Measurements from ENCODE around the gene PI4KA.
"Not testable (repeated sequence)": the region's sequence is repeated elsewhere in the genome, so short reads cannot be mapped to it uniquely, and the experiment has no call there.

The PI4KA gene

DNA sequence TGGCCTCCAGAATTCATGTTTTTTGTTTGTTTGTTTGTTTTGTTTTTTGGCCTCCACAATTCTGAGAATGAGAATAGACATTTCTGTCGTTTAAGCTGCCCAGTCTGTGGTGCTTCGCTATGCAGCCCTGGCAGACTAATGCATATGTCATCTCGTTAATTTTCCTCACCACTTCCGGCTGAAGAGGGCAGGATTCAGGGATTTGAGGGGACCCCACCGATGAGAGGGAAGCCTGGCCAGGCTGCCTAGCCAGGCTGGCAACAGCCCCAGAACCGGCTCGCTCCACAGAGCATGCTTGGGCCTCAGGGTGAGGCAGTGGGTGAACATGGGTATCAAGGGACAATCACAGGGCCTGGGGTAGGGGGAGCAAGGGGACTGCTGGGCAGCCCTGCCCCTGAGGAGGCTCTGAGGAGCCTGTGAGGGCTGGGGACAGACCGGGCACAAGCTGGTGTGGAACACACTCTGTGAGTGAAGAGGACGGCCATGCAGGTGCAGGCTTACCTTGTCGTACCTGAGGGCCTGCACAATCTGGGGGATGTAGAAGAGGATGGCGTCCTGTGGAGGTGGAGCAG lies 132.5 kb downstream of the PI4KA start:
- DNase-seq (ENCODE audit: low read depth in 2 of 2): no peak

DNA sequence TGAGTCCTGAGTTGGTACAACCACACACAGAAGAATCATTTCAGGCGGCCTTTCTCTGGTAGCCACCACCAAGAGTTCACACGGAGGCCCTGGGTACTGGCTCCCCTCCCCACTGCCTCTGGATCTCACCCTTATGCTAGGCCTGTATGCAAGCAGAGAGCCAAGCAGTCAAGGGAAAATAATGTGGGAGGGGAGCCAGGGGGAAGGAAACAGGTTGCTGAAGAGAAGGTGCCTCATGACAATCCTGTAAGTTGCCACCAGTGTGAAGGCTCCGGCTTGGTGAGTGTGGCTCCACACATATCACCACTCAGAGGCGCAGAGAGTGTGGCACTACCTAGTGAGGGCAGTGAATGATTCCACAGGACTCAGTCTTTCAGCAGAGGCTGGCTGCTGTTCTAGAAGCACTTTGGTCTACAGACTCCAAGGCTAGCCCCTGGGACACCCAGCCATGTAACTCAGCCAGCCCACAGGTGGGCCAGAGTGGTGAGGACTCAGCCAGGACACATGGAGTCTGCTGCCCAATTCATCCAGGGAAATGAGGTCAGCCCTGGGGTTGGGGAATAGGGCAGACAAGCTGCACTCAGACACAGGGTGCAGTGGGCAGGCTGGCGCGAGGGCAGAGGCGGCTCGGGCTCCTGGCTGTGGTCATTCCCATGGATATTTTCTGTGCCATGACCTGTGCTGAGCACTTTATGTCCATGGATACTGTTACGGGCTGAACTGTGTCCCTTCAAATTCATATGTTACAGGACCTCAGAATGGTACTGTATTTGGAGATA lies 133.7 kb downstream of the PI4KA start:
- DNase-seq (ENCODE audit: low read depth in 2 of 2): no peak

DNA sequence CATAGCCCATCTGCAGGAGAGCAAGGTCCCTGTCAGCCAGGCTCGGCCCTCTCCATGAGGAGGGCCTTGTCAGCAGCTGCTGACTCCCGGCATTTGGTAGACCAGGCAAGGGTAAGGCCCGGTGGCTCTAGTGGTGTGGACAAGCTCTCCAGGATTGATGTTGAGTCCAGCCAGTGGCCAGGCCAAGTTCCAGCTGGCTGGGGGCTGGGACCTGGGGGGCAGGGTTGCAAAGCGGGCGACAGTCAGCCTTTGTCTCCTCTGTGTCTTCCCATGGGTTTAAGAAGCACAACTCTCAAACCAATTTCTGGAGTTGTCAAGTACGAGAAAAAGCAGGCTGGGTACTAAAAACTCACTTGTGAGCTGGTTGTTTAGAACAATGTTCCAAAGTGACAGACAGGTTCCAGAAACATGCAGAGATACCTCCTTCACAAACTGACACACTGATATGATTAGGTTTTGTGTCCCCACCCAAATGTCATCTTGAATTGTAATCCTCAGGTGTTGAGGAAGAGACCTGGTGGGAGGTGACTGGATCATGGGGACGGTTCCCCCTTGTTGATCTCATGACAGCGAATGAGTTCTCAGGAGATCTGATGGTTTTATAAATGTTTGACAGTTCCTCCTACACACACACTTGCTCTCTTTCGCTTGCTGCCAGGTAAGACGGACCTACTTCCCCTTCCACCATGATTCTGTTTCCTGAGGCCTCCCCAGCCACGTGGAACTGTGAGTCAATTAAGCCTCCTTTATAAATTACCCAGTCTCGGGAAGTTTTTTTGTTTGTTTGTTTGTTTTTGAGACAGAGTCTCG lies 137.0 kb downstream of the PI4KA start:
- DNase-seq (ENCODE audit: low read depth in 2 of 2): no peak

DNA sequence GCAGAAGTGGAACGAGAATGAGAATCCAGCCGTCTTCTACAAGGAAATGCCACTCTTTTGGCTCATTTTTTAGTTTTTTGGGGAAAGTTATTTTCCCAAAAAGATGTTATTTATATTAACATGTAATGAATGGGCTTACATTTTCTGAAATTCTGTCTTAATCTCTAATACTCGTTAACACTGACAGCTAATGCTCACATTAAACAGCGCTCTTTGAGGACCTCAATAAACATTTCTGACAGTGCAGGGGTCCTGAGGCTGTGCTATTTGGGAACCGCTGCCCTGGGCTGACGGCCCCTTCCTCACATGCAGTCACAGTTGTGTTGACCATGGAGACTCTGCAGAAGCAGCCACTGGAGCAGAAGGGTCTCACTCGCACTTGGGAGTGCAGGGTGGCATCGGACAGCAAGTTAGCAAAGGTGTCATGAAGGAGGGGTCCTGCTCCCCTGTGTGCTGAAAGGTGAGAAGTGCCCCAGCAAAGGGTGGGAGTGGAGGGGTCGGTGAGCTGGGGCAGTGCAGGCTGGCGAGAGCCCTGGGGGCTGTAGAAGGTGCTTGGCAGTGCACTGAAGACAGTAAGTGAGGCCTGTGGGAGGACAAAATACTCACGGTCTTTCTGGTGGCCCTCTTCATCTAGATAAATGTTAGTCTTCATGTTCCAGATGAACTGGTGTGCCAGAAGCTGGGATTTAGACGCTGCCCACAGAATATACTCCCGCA lies 137.8 kb downstream of the PI4KA start:
- DNase-seq (ENCODE audit: low read depth in 2 of 2): no peak

DNA sequence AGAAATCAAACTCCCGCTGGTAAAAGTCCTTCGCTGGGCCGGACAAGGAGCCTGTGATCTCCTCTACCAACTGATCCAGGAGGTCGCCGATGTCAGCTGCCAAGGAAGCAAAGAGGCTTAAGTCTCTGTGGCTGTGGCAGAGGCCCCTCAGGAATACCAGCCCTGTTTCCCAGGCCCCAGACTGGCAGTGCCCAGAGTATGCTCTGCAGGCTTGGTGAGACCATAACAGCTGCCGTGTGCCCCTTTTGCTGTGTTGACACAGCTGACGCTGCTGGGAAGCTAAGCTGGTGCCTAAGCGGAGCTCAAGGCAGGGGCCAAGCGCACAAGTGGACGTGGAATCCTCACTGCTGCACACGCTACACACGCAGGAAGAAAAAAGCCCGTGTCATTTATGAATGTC lies 139.9 kb downstream of the PI4KA start:
- not testable (repeated sequence) for DNase-seq (ENCODE audit: low read depth in 2 of 2)

DNA sequence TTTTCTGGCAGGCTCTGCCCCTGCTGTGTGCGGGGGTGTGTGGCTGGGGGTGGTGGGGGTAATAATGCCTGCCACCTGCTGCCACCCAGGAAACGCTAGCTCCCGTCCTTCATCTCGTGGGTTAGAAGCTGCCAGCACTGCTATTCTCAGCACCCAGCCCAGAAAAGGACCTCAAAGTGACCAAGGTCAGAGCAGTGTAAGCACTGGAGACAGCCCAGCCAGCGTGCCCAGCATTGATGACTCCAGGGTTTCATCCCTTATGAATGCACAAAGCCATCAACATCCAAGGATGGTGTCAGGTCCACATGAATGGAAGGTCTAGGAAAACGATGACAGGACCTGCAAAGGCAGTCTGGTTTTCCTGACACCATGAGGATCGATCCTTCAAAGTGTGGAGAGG lies 140.6 kb downstream of the PI4KA start:
- DNase-seq (ENCODE audit: low read depth in 2 of 2): not testable (repeated sequence)

DNA sequence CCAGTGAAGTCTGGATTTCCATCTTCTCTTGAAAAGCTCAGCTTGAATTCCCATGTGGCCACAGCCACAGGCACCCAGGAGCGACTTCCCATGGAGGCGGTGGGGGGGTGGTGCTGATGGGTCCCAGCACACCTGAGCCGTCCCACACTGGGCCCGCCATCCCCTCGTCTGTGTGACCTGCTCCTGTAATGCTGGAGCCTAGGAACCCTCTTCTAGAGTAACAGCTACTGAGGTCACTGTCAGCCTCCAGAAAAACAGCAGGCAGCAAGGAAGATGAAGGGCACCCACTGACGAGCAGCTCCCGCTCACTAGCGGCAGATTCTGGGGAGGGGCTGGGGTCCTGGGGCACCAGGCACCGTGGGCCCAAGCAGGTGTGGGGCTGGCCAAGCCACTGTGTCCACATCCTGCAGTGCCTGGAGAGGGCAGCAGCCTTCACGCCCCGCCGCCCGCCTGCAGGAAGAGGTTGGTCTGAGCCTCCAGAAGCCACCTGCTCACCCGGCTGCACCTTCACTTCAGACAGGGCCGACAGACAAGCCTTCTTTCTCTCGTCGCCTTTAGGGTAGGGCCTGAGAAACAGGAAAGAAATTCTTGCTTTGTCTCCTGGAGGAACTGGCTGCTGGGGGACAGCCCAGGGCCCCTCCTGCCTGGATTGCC lies 141.3 kb downstream of the PI4KA start:
- not testable (repeated sequence) for DNase-seq (ENCODE audit: low read depth in 2 of 2)

DNA sequence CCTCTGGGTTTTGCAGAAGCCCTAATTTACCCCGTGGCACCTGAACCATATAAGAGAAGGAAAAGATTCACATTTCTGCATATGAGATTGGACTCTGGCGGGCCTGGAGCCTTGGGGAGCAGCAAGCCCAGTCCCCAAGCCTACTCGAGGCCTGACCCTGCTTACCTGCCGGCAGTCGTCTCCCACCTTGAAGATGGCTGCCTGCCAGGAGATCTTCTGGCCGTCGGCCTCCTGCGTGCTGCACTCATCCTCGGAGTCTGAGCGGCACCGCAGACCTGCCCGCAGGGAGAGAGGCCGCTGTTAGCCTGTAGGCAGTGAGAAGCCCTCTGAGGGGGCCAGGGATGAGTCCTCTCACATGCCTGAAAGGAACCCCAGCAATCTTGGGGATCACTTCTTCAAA lies 145.5 kb downstream of the PI4KA start:
- not testable (repeated sequence) for DNase-seq (ENCODE audit: low read depth in 2 of 2)

DNA sequence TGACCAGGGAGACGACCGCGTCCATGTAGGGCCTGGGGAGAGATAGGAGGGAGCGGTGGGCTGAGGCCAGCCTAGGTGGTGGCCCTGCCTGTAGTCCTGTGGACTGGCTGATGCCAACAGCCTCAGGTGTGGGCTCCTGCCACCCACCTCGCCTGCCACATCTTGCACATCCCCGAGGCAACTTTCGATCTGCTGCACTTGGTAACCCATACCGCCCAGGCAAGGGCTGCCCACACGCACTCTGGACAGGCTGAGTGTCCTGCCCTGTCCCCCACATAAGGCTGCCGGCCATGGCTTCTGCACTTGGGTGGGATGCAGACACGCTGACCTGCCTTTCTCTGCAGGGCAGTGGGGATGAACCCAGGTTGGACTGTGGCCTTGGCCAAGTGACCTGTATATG lies 148.6 kb downstream of the PI4KA start:
- not testable (repeated sequence) for DNase-seq (ENCODE audit: low read depth in 2 of 2)

DNA sequence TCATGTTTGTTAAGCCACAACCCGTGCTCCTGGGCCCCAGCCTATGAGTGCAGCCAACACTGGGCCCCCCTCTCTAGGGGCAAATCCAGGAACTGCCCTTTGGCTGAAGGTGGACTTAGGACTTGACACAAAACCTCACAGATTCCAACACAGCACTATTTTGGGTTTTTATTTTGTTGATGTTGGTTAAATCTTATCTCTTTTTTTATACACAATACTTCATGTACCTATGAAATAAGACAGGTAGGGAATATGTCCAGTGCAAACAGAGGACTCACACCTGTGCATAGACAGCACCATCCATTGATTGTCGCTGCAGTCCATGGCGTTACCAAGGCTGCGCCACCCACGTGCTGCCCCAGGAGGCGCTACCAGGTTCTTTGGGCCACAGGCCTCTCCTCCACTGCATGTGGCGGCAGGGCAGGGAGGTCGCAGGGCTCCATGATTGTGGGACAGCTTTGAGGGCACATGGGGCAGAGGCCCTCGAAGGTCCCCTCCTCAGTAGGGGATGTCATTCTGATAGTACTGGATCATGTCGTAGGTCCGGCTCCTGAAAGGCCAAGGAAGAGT lies 151.0 kb downstream of the PI4KA start:
- not testable (repeated sequence) for DNase-seq (ENCODE audit: low read depth in 2 of 2)

DNA sequence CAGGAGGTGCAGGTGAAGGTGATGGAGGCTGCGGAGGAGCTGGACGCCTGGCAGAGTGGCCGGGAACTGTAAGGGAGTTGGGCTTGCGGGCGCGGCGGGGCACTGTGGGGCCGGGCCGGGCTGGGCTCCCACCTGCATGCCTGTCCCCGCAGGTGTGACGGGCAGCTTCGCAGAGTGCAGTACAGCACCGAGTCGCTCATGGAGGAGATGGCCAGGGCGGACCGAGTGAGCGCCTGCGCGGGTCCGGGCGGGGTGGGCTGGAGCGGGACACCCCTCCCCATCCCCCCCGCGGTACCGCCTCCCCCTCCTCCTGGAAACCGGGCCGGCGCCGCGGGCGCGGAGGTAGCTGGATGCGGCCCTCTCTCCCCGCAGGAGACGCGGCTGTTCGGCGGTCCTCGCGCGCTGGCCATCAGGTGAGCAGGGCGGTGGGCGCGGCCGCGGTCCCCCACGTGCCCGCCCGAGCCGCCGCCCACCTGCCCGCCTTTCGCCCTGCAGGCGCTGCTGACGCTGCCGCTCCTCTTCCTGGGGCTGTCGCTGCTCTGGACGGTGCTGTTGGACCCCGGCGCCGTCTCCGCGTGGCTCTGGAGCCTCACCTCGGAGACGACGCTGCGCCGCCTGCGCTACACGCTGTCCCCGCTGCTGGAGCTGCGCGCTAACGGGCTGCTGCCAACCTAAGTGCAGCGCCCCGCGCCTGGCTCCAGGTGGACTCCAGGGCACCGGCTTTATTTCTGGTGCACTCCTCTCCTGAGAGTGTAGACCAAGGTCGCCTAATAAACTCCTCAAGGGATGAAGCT lies 154.6 kb downstream of the PI4KA start:
- not testable (repeated sequence) for DNase-seq (ENCODE audit: low read depth in 2 of 2)

DNA sequence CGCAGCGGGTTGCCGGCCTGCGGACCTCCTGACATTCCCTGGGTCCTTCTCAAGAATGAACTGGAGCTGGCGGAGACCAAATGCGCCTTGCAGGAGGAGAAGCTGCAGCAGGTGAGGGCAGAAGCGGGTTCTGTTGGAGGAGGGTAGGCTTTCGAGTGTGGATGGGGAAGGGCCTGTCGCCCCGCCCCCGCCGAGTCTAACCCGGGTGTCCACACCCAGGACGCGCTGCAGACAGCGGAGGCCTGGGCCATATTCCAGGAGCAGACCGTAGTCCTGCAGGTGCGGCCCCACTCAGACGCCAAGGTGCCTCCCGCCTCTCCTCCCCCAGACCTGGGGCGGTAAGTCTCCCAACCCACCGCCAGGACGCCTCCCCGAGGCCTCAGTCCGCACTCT lies 155.2 kb downstream of the PI4KA start:
- DNase-seq (ENCODE audit: low read depth in 2 of 2): peak in 1 of 2 donors; percentile 2

DNA sequence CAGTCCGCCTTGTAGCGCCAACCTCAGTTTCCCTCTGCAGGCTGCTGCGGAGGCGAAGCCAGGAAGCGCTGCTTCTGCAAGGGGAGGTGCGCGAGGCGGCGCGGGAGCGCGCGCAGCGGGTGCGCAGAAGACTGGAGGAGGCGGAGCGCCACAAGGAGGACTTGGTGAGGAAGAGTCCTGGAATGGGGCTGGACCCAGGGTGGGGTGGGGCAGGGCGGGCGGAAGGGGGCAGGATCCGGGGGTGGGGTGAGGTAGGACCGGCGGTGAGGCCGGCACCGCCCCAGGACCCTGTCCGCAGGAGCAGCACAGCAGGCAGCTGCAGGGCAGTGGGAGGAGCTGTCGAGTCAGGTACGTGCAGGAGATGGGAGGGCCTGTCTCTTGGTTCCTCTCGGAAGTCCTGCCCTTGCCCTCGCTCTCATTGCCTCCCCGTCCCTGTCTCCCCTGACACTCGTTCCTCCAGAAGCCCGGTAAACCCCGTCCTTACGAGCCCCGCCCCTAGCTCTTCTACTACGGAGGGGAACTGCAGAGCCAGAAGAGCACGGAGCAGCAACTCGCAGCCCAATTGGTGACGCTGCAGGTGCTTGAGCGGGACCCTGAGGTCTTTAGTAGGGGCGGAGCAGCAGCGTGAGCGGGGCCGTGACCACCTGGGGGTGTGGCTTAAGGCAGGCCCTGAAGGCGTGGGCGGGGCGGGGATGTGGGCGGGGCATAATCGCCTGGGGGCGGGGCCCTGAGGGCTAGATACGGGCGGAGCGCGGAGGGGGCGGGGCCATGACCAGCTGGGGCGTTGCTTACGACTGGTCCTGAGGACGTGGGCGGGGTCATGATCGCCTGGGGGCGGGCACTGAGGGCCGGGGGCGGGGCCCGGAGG lies 155.8 kb downstream of the PI4KA start:
- DNase-seq (ENCODE audit: low read depth in 2 of 2): peak; percentile 92 to 93

DNA sequence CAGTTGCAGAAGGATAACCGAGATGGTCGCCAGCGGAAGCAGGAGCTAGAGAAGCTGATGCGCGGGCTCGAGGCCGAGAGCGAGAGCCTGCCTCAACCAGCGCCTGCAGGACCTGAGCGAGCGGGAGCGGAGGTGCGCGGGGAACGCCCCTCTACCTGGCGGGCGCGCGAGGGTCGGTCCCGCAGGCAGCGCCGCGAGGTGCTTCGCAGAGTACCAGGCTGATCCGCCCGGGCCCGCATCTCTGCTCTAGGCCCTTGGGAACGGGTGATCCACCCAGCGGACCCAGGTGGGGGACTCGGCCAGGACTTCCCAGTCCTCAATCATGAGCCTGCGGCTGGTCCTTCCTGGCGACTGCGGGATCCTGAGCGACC lies 156.5 kb downstream of the PI4KA start:
- not testable (repeated sequence) for DNase-seq (ENCODE audit: low read depth in 2 of 2)

DNA sequence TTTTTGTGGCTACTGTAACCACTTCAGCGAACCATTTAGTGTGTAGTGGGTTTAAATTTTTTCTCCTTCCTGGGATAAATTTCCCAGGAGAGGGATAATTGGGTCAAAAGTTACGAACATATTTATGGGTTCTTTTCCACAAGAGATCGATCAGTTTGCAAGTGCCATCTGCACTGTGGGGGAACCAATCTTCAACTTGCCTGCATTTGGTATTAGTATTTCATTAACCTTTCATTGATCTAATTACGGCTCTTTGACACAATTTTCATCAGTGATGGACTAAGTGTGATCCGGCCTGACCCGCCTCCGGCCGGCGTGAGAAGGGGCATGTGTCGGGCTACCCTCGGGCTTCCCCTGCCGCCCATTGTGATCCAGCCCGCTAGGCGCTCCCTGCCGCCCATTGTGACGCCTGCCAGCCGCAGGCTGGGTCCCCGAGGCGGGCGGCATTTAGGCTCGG lies 156.9 kb downstream of the PI4KA start:
- not testable (repeated sequence) for DNase-seq (ENCODE audit: low read depth in 2 of 2)

DNA sequence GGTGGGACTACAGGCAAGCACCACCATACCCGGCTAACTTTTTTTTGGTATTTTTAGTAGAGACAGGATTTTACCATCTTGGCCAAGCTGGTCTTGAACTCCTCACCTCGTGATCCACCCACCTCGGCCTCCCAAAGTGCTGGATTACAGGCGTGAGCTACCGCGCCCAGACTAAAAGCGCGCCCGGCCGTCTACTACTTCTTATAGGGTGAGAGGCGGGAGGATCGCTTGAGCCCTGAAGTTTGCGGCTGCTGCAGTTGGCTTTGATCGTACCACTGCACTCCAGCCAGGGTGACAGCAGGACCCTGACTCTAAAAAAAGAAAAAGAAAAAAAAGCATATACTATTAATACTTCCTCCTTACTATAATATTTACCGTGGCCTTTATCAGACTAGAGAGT lies 158.3 kb downstream of the PI4KA start:
- not testable (repeated sequence) for DNase-seq (ENCODE audit: low read depth in 2 of 2)

DNA sequence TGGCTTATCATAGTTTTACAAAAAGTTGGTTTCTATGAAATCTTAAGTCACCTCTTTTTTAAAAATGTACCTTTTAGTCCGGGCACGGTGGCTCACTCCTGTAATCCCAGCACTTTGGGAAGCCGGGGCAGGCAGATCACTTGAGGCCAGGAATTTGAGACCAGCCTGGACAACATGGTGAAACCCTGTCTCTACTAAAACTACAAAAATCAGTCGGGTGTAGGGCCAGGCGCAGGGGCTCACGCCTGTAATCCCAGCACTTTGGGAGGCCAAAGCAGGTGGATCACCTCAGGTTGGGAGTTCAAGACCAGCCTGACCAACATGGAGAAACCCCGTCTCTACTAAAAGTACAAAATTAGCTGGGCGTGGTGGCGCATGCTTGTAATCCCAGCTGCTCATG lies 158.8 kb downstream of the PI4KA start:
- not testable (repeated sequence) for DNase-seq (ENCODE audit: low read depth in 2 of 2)

DNA sequence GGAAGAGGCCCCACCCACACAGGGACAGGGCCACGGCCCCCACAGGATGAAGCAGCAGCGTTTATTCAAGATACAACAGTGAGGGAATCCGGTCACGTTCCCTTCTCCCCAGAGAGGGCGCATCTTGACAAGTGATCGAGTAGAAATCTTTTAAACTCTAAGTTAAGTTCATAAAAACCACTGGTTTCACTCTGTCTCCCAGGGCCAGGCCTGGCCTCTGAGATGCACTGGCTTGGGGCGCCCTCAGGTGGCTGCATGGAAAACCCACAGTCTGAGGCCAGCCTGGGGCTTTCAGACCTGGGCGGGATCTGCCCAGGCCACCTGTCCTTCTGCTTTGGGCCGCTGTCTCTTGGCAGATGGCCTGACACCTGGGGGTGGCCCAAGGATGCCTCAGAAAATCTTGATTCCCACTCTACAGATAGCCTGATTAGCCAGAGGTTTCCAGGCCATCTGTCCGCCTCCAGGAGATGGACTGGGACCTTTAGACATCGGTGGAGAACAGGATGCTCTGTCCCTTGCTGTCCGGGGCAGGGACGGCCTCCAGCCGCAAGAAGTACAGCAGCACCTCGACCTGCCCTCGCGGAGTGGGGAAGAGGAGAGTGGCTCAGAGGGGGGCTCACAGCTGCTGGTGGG lies 161.0 kb downstream of the PI4KA start:
- peak in 1 of 2 donors; percentile 52 for DNase-seq (ENCODE audit: low read depth in 2 of 2)

DNA sequence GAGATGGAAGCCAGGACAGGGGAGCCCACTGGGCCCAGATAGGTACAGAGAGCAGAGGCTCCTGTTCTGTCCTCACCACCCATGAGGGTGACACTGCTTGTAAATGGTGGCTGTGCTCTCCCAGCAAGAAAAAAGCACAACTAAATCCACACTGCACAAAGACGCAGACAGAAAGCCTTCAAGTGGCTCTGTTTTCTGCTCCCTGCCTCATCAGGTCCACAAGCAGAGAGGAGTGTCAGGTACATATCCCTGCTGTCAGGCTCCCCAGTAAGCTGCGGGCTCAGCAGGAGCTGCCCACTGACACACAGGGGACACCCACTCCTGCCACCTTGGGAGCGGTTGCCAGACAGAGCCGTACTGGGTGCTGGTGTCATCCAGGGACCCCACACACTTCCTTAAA lies 162.6 kb downstream of the PI4KA start:
- DNase-seq (ENCODE audit: low read depth in 2 of 2): not testable (repeated sequence)
